Heart left ventricle (tissue), 13 donors: ENCODE measurements around the gene SNRPD3.

ENCODE experiments used
- CTCF ChIP-seq, 12 donors: fragments of 200-600 bp; sonication (generic) in 4 of 12; IDR thresholded peaks; one replicate each; pipeline versions ENCODE4 v1.5.0 to v1.8.0; 2018 to 2022; ENCODE audit warnings: antibody characterized with exemption in 12 of 12, mild to moderate bottlenecking in 5 of 12
- POLR2A ChIP-seq, 2 donors: fragments of 450-650 bp; IDR thresholded peaks; one replicate each; pipeline ENCODE4 v1.6.1; 2017; ENCODE audit warnings: antibody characterized with exemption in 2 of 2, mild to moderate bottlenecking in 2 of 2, moderate library complexity in 2 of 2
- donor health status: ischemic (EF 13 %, LVEDD 7.1; RV severe dilation, severe dysfunction).
- donor health status: DM: no; HTN: yes; CAD: no.
- donor health status: DM: no; HTN: no; CAD: no.
- donor health status: ischemic (EF 25% LVEDD 6.9; RV normal size, moderate dysfunction).
- donor health status: ischemic (EF 25% LVEDD 5.7; RV mildly dilated, moderate dysfunction).
- donor health status: ischemic (EF 35%, LVEDD 5.7; RV mildly dilated, moderate dysfunction).
- donor health status: nonischemic (EF 11% LVEDD 7.7; RV severe dilation, severe dysfunction).
- donor health status: DM: yes; HTN: yes; CAD: no.
- donor health status: PGD.
- donor health status: ischemic (EF 29% LVEDD 5.4; RV normal size, mild dysfunction).
- donor health status: nonischemic (EF 23%, LVEDD 6.1; RV moderate dilation, normal function).

GRCh38 chr22:24543185-24543601, 12.6 kb upstream of the SNRPD3 start:
- no peak for TF ChIP-seq CTCF (IDR thresholded peaks at IDR 0.05)
- TF ChIP-seq POLR2A (IDR thresholded peaks at IDR 0.05), result no peak
